DMS153 (cell line): ENCODE measurements around the gene RANGRF.

Experiments
- DNase-seq: peaks from one replicate; lab custom pipeline; 2025; lab: John Stamatoyannopoulos, UW

RANGRF gene

DNA sequence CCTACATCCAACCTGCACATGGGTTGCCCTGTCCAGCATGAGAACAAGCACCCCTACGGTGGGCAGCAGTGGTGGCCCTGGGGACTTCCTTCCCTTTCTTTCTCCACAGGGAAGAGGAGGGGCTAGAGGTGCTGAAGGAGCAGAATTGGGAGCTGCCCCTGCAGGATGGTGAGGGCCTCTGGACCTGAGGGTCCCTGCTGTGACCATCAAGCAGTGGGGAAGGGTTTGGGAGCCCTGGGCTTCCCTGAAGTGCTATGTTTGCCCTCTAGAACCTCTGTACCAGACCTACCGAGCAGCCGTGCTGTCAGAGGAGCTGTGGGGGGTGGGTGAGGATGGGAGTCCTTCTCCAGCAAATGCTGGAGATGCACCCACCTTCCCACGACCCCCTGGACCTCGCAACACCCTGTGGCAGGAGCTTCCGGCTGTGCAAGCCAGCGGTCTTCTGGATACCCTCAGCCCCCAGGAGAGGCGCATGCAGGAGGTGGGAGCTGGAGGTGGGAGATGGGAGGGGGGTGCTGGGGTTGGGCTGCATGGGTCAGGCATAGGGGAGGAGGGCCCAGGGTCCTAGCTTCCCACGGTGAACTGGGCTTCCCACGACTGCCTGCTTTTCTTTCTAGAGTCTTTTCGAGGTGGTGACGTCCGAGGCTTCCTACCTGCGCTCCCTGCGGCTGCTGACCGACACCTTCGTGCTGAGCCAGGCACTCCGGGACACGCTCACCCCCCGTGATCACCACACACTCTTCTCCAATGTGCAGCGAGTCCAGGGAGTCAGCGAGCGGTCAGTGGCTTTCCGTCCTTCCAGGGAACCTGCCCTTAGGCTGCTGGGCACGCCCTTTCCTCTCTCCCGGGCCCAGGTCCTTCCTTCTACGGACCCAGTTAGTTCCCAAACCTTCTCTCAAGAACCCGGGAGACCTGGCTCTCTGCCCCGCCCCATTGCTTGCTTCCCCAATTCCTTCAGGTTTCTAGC is 26.6 kb downstream of the RANGRF start:
- DNase-seq: no peak

DNA sequence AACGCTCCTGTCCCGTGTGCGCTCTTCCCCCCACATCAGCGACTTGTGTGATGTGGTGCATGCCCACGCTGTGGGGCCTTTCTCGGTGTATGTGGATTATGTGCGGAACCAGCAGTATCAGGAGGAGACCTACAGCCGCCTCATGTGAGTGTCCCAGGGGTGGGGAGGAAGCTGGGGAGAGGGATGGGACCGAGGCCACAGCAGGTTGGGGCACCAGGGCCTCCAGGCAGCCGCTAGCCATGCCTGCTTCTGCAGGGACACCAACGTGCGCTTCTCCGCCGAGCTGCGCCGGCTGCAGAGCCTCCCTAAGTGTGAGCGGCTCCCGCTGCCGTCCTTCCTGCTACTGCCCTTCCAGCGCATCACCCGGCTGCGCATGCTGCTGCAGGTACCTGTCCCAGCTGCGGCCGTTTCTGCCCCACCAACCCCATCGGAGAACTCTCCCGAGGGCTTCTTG is 27.3 kb downstream of the RANGRF start:
- no peak for DNase-seq

DNA sequence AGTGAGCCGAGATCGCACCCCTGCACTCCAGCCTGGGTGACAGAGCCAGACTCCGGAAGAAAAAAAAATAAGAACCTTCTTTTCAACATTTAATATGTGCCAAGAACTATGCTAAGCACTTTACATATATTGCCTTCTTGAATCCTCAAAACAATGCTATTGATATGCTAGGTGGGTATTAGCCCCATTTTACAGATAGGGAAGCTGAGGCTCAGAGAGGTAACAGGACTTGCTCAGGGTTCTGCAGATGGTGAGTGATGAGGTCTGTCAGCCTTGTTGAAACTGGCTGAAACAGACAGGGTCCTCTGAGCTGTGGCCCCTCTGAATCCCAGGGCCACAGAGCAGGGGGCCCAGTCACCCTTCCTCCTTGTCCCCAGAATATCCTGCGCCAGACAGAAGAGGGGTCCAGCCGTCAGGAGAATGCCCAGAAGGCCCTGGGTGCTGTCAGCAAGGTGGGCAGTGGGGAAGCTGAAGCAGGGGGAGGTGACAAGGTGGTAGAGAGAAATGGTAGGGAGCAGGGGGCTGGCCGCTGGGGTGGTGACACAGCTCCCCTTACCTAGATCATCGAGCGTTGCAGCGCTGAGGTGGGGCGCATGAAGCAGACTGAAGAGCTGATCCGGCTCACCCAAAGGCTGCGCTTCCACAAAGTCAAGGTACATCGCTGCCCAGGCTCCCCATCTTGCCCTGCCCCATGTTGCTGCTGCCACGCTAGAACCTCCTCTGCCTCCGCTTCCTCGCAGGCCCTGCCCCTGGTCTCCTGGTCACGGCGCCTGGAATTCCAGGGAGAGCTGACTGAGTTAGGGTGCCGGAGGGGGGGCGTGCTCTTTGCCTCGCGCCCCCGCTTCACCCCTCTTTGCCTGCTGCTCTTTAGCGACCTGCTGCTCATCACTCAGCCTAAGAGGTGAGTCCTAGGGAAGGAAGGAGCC is 29.8 kb downstream of the RANGRF start:
- no peak for DNase-seq

DNA sequence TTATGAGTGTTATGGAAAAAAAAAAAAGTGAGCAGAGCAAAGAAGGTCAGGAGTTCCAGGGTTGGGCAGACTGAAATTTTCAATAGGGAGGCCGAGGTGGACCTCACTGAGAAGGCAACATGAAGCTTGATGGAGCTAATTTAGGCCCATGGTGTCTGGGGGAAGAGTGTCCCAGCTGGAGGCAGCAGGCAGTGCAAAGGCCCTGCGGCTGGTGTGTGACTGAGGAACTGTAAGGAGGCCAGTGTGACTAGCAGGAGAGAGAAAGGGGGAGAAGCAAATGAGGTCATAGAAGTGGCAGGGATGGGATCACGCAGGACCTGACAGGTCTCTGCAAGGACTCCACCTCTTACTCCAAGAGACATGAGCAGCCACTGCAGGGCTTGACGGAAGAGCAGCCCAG is 31.8 kb downstream of the RANGRF start:
- no peak for DNase-seq

DNA sequence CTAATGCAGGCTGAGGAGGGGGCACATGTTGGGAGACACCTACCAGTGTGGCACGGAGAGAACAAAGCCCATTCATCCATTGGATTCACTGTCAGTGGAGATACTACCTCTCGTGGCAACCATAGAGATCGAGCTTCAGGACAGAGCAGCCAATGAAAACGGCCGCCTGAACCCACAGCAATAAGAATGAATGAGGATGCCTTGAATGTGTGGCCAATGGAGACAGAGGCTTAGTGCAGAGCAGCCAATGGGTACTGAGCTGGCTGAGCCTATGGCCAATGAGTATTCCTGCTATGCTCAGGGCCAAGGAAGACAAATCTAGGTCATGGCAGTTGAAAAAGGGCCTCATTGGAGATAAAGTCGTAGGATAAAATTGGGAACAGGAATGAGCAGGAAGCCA is 32.5 kb downstream of the RANGRF start:
- DNase-seq: no peak

DNA sequence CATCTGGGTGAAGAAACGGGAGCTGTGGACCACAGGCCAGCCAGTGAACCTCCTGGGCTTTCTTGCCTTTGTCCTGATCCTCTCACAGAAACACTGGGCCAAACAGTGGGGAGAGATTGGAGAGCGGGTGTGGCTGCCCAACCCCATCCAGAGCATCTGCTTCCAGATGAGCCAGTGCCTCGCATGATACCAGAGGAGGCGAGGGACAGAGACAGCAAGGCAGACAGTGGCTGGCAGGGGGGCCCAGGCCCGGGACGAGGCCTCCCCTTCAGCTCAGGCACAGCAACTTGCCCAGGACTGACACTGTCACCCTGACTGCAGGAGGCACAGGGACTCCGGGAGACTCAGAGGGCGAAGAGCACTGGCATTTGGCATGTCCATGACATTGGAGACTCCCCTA is 33.6 kb downstream of the RANGRF start:
- DNase-seq: no peak

DNA sequence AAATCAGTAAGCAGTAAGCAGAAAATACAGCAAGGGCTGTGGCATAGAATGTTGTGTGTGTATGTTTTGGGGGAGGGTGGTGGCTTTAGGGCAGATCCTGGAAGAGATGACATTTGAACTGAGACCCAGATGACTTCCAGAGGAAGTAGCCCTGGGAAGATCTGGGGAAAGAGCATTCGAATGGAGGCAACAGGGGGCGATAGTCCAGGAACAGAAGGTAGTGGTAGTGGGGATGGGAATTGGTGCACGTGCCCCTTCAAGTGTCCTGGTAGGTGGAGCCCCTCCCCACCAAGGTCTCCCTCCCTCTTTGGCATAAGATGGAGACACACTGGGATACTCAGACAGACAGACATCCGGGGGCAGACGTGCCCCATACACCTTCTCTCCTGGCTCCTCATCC is 35.7 kb downstream of the RANGRF start:
- no peak for DNase-seq

DNA sequence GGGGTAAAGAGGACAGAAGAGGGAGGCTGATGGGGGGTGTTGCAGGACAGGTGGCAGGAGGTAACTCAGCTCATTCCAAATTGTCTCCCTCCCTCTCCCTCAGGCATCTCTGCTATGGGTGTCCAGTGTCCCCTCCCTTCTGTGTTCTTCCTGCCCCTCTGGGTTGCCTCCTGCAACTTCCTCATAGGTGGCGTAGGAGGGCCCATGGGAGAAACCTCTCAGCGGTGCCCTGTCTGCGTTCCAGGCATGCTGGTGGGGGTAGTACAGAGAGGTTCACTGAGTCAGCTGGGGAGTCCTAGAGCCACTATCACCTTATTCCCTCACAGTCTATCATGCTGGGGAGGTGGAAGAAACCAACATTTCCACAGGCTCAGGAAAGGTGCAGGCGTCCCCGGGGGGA is 36.5 kb downstream of the RANGRF start:
- no peak for DNase-seq

DNA sequence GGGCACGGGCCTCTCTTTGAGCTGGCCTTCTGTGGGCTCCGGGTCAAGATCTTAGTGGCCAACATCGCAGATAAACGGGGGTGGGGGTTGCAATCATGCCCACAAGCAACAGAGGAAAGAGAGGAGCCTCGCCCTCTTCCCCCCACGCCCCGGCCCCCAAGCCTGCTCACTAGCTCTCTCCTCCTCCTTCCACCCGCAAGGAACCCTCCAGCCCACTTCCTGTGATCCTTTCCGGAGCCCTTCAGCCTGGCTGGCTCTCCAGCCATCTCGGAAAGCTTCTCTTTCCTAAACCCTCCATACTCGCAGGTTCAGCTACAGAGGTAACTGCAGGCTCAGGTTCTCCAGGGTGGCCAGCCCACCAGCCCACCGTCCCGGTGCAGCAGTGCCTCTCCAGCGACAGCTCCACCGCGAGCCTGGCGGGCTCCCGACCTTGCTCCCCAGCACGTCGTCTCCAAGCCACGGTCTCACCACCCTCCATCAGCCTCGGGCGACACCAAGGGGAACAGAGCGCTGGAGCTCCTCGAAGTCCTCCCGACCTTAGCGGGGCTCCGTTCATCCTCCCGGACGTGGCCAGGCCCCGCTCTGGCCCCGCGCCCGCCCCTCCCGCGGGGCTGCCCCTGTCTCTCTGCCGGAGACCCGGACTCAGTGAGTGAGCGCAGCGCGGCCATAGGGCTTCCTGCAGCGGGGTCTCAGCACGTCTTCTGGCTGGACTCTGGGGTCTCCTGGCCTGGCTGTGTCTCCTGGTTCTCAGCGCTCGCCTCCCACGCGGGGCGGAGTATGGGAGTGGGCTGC is 38.2 kb downstream of the RANGRF start:
- no peak for DNase-seq

DNA sequence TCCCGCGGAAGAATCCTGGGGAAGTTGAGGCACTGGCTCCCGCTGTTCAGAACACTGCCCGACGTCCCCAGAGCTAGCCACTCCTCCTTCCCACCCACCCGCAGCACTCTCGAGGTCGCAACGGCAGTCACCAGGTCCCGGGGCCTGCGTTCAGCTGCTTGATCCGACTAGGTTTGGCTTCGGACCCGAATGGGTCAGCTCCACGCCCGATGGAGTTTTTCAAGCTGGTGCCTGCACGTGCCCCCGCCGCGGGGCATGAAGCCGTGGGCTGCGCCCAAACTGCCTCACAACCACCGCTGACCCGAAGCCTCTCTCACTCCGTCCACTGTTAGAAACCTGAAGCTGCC is 38.8 kb downstream of the RANGRF start:
- DNase-seq: no peak

DNA sequence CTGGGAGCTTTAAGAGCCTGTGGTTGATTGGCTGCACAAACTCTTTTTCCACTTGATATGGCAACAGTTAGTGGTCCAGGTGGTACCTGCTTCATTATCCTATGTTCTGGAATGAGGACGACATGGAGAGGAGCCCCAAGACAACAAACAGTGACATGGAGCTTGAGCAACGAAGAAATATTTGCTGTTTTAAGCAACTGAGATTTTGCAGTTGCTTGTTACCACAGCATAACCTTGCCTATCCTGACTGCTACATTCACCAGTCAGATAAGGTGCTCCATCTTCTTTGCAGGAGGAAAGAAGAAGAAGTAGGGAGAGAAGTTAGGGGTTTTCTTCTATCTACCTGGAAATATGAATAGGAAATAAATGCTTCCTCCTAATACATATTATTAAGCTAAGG is 43.7 kb downstream of the RANGRF start:
- no peak for DNase-seq

DNA sequence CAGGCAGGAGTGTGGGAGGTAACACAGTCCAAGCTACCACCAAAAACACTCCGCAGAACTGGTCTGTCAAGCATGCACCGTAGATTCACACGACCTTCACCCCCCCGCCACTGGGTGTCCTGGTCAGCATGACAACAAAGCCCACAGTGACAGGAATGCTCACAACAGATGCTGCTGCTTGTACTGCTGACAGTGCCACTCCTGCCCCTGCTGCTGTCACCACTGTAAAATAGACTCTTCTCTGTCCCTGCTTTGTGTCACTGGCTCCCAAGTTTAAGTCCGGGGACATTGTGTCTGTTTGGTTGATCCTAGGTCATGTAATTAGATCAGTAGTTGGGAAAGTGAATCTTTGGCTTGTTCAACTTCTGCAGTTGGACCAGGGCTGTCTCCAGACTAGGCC is 44.2 kb downstream of the RANGRF start:
- no peak for DNase-seq

DNA sequence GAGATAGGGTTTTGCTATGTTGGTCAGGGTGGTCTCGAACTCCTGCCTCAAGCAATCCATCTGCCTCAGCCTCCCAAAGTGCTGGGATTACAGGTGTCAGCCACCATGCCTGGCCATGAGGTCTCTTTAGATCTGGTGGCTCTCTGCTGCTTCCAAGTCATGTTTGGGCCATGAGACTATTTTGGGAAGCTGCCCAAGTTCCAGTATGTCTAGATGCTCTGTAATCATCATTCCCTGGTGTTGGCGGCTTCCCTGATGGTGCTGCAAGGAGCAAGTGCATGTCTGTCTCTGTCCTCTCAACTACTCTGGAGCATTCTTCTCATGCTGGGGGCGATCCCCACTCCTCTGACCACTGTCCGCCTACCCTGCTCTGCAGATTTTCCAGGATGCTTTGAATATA is 44.8 kb downstream of the RANGRF start:
- DNase-seq: no peak

DNA sequence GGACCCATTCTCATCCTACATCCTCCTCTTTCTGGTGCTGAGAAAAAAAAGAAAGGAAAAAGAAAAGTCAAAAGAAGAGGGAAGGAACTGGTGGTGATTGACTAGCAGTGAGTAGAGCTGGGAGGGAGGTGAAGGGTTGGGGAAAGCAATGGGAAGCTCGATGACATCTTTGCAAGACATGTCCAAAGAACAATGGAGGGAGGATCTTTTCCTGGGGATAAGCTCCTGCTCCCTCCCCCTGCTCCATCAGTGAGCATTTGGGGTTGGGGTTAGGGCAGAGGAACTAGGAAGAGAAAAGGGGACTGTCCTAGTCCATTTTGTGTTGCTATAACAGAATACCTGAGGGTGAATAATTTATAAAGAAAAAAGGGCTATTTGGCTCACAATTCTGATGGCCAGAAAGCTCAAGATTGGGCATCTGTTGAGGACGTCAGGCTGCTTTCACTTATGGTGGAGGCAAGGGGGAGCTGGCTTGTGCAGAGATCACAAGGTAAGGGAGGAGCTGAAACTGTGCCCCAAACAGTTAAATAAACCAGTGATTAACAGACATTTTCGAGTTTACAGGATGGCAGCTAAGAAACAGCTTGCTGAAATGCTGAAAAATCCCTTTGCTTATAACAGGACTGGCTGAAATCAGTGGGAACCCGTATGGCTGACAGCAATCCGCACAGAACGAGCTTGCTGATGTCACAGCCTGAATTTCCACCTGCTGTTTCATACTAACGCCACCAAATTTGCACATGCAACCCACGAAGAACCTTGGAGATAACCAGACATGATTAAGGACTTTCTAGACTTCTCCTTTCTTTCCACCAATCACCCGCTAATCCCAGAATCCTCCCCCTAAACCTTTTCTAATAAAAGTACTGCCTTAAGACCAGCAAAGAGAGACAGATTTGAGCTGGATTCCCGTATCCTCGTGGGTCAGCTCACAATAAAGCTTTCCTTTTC is 49.6 kb downstream of the RANGRF start:
- DNase-seq: no peak

DNA sequence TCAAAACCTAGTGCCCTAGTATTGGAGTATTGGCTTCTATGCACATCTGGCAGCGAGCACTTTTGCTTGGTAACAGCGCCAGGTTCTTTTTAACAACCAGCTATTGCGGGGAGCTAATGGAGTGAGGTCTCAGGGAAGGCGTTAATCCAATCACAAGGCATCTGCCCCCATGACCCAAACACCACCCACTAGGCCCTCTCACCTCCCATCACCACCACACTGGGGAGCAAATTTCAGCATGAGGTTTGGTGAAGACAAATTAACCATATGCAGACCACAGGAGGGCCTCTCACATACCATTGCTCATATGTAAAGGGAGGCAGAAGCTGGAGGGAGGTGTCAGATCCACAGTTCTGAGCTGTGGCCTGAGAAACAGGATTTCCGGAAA is 50.3 kb downstream of the RANGRF start:
- no peak for DNase-seq

DNA sequence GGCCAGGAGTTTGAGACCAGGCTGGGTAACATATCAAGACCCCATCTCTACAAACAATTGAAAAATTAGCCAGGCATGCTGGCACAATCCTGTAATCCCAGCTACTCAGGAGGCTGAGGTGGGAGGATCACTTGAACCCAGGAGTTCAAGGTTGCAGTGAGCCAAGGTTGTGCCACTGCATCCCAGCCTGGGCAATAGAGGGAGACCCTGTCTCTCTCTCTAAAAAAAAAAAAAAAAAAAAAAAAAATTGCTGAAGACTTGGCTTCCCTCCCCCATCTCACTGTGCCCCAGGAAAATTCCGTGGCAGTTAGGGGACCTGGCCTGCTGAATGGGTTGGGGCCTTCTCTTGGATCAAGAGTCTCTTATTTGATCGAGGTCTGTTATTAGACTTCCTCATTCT is 51.1 kb downstream of the RANGRF start, which contains the start of gene ODF4:
TSS of gene ODF4 (plus strand) at position 301 of the 400 bp plus-strand sequence. CDS start 212 bp downstream, outside the sequence.
- DNase-seq: no peak
